HL-60 (cell line): ENCODE data around the gene SSX2IP.

Source experiments
- DNase-seq, 2 experiments: peaks; one replicate each; pipeline ENCODE4 v3.0.0-alpha.2; 2010 to 2020; ENCODE audit warnings: low read depth in 1 of 2, low spot score in 1 of 2
- H3K27ac ChIP-seq: fragments of 250-450 bp; sonication (Bioruptor Pico); replicated peaks from 2 replicates; pipeline ENCODE4 v1.5.1; 2020; ENCODE audit warnings: mild to moderate bottlenecking, moderate library complexity
- H3K27me3 ChIP-seq: fragments of 250-450 bp; sonication (Bioruptor Pico); 2 replicates; pipeline ENCODE4 v1.5.1; 2021; ENCODE audit warnings: mild to moderate bottlenecking, moderate library complexity; ENCODE audit not compliant: insufficient read depth, poor library complexity, severe bottlenecking
- H3K4me3 ChIP-seq: replicated peaks from 2 replicates; pipeline ENCODE4 v1.5.1; 2011; ENCODE audit warnings: mild to moderate bottlenecking, control low read depth, low read length; ENCODE audit not compliant: insufficient read depth
- GABPA ChIP-seq: IDR thresholded peaks from 2 replicates; pipeline ENCODE4 v1.6.1; 2012; ENCODE audit warnings: low read depth
- POLR2AphosphoS5 ChIP-seq: IDR thresholded peaks from 2 replicates; pipeline ENCODE4 v1.6.1; 2012; ENCODE audit warnings: low read depth
- REST ChIP-seq: IDR thresholded peaks from 2 replicates; pipeline ENCODE4 v1.6.1; 2012; ENCODE audit warnings: low read depth; ENCODE audit not compliant: insufficient replicate concordance
- SPI1 ChIP-seq: IDR thresholded peaks from 2 replicates; pipeline ENCODE4 v1.6.1; 2012; ENCODE audit warnings: low read depth, mild to moderate bottlenecking, borderline replicate concordance
- TF ChIP-seq, protein P1 (sequence below): IDR thresholded peaks from one replicate; pipeline ENCODE4 v1.5.1; 2011; ENCODE audit warnings: low read length, control low read depth, inconsistent platforms; ENCODE audit not compliant: insufficient read depth

SSX2IP gene

GRCh38 chr1:84721152-84721551 lies 30.9 kb upstream of the SSX2IP start:
- Histone ChIP-seq H3K27ac (no peak overlapping the region), H3K4me3 (no peak overlapping the region), H3K27me3 (no peaks in the 10 kb centered on the region)
- TF ChIP-seq SPI1, result no peak
- TF ChIP-seq REST, result no peak
- TF ChIP-seq GABPA, result no peak
- no peak for TF ChIP-seq POLR2AphosphoS5
- TF ChIP-seq, protein P1, sequence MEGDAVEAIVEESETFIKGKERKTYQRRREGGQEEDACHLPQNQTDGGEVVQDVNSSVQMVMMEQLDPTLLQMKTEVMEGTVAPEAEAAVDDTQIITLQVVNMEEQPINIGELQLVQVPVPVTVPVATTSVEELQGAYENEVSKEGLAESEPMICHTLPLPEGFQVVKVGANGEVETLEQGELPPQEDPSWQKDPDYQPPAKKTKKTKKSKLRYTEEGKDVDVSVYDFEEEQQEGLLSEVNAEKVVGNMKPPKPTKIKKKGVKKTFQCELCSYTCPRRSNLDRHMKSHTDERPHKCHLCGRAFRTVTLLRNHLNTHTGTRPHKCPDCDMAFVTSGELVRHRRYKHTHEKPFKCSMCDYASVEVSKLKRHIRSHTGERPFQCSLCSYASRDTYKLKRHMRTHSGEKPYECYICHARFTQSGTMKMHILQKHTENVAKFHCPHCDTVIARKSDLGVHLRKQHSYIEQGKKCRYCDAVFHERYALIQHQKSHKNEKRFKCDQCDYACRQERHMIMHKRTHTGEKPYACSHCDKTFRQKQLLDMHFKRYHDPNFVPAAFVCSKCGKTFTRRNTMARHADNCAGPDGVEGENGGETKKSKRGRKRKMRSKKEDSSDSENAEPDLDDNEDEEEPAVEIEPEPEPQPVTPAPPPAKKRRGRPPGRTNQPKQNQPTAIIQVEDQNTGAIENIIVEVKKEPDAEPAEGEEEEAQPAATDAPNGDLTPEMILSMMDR, result no peak
- no peak for DNase-seq

DNA sequence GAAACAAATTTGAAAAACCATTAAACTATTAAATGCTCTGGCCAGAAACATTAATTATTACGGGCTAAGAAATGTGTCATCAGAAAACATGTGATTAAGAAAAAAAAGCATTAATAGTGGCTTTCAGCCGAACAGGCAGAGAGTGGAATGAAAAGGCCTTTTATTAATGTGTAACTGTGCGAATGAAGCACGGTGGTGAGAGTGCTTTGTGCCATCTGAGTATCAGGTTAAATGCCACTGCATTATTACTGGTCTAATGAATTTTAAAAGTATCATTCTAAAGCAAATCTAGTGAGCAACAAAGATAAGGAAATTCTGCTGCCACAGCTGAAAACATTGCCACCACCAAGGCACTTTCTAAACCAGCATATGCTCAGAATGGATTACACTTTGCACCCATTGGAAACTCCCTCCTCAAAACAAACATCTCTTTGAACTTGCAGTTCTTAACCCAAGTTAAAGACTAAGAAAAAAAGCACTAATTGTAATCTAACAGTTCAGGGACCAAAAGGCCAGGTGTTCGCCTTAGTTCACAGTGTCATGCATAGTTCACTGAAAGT lies 30.0 kb upstream of the SSX2IP start:
- DNase-seq, result no peak
- TF ChIP-seq, protein P1, result no peak
- TF ChIP-seq REST (no peak), GABPA (no peak), POLR2AphosphoS5 (no peak), SPI1 (no peak)
- no peaks in the 10 kb centered on the region for H3K27me3 ChIP-seq
- H3K27ac ChIP-seq, result no peak overlapping the region
- no peak overlapping the region for H3K4me3 ChIP-seq

- Histone ChIP-seq H3K27me3 (no peaks in the 10 kb centered on the region), H3K27ac (no peak overlapping the region), H3K4me3 (no peak overlapping the region)
- TF ChIP-seq SPI1 (no peak), GABPA (no peak), POLR2AphosphoS5 (no peak), REST (no peak)
- TF ChIP-seq, protein P1, result no peak
- DNase-seq, result no peak
Measured at GRCh38 chr1:84719543-84720217, 29.4 kb upstream of the SSX2IP start.
